ENCODE data around the gene ITGB6.
"Not testable (repeated sequence)": the region's sequence is repeated elsewhere in the genome, so short reads cannot be mapped to it uniquely, and the experiment has no call there.

The ITGB6 gene

GRCh38 chr2:160124571-160124970 is 75.5 kb downstream of the ITGB6 start:
- TF ChIP-seq ZFX (IDR thresholded peaks at IDR 0.05; ENCODE audit: borderline replicate concordance): no peak
- TF ChIP-seq, protein P1, sequence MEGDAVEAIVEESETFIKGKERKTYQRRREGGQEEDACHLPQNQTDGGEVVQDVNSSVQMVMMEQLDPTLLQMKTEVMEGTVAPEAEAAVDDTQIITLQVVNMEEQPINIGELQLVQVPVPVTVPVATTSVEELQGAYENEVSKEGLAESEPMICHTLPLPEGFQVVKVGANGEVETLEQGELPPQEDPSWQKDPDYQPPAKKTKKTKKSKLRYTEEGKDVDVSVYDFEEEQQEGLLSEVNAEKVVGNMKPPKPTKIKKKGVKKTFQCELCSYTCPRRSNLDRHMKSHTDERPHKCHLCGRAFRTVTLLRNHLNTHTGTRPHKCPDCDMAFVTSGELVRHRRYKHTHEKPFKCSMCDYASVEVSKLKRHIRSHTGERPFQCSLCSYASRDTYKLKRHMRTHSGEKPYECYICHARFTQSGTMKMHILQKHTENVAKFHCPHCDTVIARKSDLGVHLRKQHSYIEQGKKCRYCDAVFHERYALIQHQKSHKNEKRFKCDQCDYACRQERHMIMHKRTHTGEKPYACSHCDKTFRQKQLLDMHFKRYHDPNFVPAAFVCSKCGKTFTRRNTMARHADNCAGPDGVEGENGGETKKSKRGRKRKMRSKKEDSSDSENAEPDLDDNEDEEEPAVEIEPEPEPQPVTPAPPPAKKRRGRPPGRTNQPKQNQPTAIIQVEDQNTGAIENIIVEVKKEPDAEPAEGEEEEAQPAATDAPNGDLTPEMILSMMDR (IDR thresholded peaks at IDR 0.05): no peak
- H3K27ac ChIP-seq: no peak overlapping the region

DNA sequence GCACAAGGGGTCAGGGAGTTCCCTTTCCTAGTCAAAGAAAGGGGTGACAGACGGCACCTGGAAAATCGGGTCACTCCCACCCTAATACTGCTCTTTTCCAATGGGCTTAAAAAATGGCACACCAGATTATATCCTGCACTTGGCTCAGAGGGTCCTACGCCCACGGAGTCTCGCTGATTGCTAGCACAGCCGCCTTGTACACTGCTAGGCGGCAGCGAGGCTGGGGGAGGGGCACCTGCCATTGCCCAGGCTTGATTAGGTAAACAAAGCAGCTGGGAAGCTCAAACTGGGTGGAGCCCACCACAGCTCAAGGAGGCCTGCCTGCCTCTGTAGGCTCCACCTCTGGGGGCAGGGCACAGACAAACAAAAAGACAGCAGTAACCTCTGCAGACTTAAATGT is 85.4 kb downstream of the ITGB6 start:
- H3K27ac ChIP-seq: not testable (repeated sequence)

GRCh38 chr2:160114020-160114419 is 86.1 kb downstream of the ITGB6 start:
- no peak overlapping the region for H3K27ac ChIP-seq
- TF ChIP-seq, protein P1 (IDR thresholded peaks at IDR 0.05): no peak
- no peak for TF ChIP-seq ZFX (IDR thresholded peaks at IDR 0.05; ENCODE audit: borderline replicate concordance)

DNA sequence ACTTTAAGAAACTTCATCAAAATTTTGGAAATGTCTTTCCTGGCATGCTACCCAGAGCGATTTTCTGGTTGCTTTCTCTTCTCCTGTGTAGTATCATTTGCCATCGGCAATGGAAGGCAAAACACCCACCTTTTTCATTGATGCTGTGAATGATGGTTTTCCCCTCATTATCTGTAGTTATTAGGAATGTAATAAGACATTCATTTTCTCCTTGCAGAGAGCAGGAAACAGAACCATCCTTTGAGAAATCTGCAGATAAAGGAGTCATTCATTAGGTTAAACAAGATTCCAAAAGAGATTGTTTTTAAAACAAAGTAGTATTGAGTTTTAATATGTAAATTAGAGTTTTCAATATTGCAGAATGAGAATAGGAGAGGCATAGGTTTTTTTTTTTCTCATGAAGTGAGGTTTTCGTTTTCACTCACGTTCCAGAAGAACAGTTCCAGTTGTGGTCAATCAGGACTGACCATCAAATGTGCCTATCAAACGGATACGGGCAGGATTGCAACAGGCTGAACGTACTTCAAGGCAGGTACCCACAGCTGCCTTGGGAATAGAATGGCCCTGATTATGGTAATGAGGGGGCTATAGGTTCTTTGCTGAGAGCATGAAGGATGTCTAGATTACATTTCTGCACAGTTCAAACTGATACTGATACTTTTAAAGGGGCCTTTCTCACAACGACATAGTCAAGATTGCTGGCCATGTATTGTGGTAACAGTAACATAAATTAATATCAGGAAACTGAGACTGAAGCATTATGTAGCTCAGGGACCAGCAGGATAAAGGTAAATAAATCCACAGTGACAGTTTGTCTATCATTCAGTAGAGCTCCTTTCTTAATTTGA is 87.9 kb downstream of the ITGB6 start:
- H3K27ac ChIP-seq: no peak overlapping the region
- no peak for TF ChIP-seq ZFX (IDR thresholded peaks at IDR 0.05; ENCODE audit: borderline replicate concordance)
- TF ChIP-seq, protein P1 (IDR thresholded peaks at IDR 0.05): no peak

GRCh38 chr2:160110674-160111239 is 89.3 kb downstream of the ITGB6 start:
- no peak overlapping the region for H3K27ac ChIP-seq
- TF ChIP-seq ZFX (IDR thresholded peaks at IDR 0.05; ENCODE audit: borderline replicate concordance): no peak
- TF ChIP-seq, protein P1 (IDR thresholded peaks at IDR 0.05): no peak

DNA sequence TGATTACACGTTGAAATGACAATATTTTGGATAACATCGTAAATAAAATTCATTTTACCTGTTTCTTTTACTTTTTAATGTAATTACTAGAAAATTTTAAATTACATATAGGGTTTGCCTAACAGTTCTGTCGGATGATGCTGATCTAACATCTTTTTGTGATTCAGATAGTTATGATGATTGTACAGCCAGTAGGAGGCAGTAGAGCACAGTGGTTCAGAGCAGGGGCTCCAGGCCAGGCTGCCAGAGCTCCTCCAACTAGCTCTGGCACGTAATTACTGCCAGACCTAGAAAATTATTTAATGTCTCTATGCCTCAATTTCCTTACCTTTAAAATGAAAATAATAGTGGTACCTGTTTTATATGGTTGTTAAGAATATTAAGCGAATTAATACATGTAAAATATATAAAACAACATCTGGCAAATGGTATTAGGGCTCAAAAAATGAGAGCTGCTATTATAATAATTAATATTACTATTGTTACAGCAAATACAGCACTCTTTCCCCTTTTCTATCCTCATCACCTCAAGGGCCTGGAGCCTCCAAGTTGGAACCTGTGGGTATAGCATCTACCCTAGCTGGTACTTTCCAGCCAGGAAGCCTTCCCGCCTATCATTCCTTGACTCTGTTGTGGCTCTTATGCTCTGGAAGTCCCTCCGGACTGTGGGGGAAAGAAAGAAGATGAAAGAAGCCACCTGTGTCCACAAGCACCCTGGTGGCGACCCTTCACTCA is 90.0 kb downstream of the ITGB6 start:
- H3K27ac ChIP-seq: no peak overlapping the region
- TF ChIP-seq ZFX (IDR thresholded peaks at IDR 0.05; ENCODE audit: borderline replicate concordance): no peak
- TF ChIP-seq, protein P1 (IDR thresholded peaks at IDR 0.05): peak; percentile 75

GRCh38 chr2:160109243-160109642 is 90.8 kb downstream of the ITGB6 start:
- TF ChIP-seq ZFX (IDR thresholded peaks at IDR 0.05; ENCODE audit: borderline replicate concordance): no peak
- TF ChIP-seq, protein P1 (IDR thresholded peaks at IDR 0.05): no peak
- H3K27ac ChIP-seq: no peak overlapping the region
